ENCODE results near the gene MOV10L1.
"Not testable (repeated sequence)": the region's sequence is repeated elsewhere in the genome, so short reads cannot be mapped to it uniquely, and the experiment has no call there.

Gene MOV10L1

DNA sequence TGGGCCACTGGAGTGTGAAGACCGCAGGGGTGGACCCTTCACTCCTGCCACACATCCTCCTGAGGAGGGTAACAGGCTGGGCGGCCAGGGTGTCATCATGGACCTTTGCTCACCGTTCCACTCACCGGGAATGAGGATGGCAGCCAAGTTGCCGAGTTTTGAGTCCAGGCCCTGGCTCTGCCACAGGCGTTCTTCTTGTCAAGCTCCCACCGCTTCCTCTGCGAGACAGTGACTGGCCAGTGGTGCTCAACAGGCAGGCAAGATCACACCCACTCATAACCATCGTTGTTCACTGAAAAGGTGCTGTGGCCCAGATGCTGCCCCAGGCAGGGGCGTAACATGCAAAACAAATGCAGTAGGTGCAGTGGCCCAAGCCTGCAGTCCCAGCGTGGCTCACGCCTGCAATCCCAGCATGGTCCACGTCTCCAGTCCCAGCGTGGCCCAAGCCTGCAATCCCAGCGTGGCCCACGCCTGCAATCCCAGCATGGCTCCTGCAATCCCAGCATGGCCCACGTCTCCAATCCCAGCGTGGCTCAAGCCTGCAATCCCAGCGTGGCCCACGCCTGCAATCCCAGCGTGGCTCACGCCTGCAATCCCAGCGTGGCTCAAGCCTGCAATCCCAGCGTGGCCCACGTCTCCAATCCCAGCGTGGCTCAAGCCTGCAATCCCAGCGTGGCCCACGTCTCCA is 75.8 kb downstream of the MOV10L1 start:
- no peak for DNase-seq

DNA sequence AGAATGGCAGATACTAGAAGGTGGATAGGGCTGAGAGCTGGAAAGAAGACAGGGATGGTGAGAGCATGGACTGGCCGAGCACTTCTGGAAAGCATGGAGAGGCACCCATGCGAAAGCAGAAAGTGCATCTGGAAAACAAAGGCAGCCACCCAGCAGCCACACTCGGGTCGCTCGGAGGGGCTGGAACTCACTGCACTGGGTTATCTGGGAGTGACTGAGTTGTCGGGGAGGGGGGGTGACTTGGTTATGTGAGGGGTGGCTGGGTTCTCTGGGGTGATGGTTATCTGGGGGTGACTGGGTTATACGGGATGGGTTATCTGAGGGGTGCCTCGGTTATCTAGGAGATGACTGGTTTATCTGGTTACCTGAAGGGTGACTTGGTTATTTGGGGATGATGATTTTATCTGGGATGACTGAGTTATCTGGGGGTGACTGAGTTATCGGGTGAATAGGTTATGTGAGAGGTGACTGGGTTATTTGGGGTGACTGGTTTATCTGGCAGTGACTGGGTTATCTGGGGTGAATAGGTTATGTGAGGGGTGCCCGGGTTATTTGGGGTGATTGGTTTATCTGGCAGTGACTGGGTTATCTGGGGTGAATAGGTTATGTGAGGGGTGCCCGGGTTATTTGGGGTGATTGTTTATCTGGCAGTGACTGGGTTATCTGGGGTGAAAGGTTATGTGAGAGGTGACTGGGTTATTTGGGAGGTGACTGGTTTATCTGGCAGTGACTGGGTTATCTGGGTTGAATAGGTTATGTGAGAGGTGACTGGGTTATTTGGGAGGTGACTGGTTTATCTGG is 78.1 kb downstream of the MOV10L1 start:
- no peak for DNase-seq

- not testable (repeated sequence) for DNase-seq
These were observed 78.8 kb downstream of the MOV10L1 start for GRCh38 chr22:50168490-50169180.

DNA sequence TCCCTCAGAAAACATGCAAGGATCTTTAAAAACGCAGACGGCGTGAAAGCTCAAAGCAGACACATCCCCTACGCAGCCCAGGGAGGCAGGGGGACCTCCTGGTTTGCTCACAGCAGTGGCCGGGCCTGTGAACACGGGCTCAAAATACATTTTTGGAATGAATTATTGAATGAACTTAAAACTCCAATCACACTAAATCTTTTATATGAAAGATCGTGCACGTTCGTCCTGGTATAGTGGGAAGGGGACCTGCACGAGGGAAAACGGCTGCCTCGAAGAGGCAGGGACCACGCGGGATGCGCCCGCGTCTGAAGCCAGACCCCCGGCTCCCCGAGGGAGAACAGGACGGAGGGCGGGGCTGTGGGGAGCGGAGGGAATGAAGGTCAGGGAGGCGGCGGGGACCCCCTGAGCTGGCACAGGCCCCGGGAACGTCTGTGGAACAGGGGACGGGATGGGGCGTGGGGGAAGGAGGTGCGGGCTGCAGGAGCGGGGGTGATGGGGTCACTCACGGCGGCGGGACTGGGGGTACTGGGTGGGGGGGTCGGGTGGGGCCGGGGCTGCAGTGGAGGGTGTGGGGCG is 79.5 kb downstream of the MOV10L1 start:
- DNase-seq = no peak

GRCh38 chr22:50169774-50170341 is 80.1 kb downstream of the MOV10L1 start:
- peak; percentile 11 for DNase-seq

DNA sequence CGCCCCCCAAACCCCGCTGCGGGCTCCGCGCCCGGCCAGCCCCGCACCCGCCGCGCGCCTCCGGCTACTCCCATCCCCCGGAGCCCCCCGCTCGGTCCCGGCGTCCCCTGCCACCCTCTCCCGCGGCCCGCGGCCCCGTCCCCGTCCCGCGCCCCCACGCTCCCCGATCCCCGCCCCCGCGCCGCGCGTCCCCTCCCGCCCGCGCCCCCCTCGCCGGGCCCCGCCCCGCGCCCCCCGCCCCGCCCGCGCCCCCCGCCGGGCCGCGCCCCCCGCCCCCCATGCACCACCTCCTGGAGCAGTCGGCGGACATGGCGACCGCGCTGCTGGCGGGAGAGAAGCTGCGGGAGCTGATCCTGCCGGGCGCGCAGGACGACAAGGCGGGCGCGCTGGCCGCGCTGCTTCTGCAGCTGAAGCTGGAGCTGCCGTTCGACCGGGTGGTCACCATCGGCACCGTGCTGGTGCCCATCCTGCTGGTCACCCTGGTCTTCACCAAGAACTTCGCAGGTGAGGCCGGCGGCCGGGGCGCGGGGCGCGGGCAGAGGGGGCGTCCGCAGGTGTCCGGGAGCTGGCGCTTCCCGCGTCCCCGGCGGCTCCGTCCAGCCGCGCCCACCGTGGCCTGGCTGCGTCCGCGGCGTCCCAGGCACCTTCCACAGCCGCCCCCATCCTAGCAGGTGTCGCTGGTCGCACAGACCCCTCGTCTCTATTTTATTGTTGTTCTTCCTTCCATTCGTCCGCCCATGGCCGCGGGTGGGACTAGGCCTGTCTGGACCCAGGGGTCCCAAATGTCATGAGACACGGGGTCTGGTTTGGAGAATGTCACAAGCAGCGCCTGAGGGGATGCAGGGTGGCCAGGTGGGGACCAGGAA is 80.9 kb downstream of the MOV10L1 start, which contains the start of gene PANX2:
PANX2 (plus strand) TSS at position 279 of the 866 bp plus-strand sequence; CDS start at position 279, 0 bp downstream.
- no peak for DNase-seq

GRCh38 chr22:50171319-50171964 is 81.6 kb downstream of the MOV10L1 start:
- no peak for DNase-seq

DNA sequence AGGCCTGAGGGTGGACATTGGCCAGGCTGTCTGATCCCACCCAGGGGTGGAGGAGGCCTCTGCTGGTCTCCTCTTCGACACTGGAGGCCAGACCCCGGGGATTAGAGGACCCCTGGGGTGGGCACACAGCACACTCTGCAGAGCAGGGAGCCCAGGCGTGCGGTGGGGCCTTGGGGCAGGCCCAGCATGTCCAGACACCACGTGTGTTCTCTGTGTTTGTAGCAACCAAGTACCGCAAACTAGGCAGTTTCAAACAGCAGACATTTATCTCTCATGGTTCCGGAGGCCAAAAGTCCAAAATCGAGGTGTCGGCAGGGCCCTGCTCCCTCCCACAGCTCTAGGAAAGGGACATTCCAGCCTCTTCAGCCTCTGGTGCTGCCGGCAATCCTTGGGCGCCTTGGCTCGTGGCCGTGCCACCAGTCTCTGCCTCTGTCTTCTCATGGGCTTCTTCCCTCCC is 82.2 kb downstream of the MOV10L1 start:
- DNase-seq = no peak

DNA sequence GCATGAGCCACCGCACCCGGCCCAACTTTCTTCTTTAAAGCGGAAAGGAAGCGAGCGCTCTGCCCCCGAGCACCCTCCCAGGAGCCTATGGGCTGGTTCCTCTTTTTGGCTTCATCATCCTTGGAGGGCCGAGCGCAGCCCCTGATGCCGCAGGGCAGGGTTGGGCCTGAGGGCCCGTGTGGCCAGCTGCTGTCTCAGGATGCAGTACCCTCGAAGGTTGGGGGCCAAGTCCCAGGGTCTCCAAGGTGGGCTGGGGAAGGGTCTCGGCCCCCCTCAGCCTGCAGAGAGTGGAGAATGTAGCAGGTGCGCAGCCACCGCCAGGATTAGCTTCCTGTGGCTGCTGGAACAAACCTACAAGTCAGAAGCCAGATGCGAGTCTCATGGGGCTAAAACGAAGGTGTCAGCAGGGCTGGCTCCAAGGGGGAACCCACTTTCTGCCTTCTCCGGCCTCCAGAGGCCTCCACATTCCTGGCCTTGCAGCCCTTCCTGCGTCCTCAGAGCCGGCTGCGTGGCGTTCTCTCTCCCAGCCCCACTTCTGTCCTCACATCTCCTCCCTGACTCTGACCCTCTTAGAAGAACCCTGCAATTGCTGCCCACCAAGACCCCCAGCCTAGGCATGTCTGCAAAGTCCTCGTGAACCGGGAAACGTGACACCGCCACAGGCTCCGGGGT is 83.6 kb downstream of the MOV10L1 start:
- DNase-seq = no peak

DNA sequence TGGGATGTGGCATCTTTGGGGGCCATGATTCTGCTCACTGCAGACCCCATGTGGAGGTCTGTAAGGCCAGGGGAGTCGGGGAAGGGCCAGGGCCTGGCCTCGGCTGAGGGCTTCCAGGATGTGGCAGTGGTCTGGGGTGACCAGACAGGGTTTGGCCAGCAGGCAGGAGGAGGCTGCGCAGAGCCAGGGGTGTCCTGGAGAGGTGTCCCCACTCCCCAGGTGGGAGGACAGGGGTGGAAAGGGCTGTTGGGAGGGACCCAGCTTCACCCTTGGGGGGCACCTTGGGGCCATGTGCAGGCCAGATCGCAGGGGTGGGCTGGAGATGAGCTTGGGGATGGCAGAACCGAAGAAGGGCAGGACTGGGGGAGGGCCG is 84.2 kb downstream of the MOV10L1 start:
- no peak for DNase-seq

DNA sequence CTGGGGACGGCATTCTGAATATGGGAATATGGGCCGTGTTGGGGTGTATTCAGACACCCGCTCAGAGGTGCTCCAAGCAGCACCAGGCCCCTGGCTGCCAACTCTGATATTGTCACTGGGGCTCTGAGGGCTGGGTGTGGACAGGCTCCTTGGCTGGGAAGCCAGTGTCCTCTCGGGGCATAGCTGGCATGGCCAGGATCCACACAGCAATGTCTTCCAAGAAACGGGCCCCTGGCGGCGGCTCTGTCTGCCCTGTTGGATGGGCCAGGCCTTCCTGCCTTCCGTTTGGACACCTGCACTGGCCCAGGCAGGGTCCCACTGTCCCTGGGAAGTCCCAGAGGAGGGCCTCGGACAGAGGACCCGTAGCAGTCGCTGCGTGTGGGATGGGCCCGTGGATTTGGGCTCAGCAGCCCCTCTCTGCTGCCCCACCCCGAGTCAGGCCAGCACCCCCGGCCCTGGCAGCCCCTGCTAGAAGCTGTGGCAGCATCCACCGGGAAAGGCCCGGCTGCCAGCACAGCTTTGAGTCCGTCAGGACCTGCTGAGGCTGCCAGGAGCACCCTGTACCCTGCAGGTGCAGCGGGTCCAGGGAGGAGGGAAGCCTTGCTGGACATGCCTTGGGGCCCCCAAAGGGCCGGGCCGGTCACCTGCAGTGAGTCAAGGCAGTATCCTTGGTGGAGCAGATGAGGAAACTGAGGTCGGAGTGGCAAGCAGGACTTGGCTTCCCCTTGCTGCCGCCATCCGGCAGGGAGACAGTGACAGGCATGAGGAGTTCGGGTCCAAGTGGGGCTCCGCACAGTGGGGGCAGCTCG is 84.8 kb downstream of the MOV10L1 start:
- no peak for DNase-seq

DNA sequence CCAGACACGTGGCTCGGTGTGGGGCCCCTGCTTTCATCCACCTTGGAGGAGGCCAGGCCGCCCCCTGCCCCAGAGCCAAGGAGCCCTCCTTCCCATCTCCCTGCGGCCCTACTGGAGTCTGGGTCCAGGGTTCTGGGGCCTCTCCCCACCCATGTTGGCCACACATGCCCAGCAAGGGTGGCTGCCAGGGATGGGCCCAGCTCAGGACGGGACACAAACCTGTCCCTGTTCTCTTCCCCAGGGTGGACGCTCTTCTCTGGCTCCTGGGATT is 85.3 kb downstream of the MOV10L1 start:
- no peak for DNase-seq

GRCh38 chr22:50175921-50176849 is 86.4 kb downstream of the MOV10L1 start:
- DNase-seq = no peak

DNA sequence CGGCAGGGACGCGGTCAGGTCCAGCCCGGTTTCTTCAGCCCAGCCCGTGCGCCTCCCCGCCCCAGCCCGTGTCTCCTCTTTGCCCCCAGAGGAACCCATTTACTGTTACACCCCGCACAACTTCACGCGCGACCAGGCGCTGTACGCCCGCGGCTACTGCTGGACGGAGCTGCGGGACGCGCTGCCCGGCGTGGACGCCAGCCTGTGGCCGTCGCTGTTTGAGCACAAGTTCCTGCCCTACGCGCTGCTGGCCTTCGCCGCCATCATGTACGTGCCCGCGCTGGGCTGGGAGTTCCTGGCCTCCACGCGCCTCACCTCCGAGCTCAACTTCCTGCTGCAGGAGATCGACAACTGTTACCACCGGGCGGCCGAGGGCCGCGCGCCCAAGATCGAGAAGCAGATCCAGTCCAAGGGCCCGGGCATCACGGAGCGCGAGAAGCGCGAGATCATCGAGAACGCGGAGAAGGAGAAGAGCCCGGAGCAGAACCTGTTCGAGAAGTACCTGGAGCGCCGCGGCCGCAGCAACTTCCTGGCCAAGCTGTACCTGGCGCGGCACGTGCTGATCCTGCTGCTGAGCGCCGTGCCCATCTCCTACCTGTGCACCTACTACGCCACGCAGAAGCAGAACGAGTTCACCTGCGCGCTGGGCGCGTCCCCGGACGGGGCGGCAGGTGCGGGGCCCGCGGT is 87.2 kb downstream of the MOV10L1 start:
- DNase-seq = no peak

- no peak for DNase-seq
These were observed 88.0 kb downstream of the MOV10L1 start for GRCh38 chr22:50177537-50178470.

DNA sequence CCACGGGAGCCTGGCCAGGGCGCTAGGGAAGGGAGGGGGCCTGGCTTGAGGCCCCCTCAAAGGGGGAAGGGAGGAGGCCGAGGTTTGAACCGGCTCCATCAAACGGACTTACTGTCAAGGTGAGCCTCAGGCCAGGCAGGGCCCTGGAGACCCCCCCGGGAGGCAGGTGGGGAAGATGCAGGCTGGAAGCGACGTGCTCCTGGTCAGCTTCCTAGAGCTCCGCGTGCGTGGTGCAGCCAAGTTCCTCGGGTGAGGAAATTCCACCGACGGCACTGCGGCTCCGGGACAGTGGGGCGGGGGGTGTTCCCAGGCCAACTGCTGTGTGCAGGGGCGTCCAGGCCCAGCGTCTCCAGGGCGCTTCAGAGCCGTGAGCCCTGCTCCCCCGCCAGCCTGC is 88.7 kb downstream of the MOV10L1 start:
- no peak for DNase-seq
